OCI-LY7 (cell line): ENCODE results near the gene TNS1. TPM values are rescaled to one million over a fixed set of nuclear protein-coding genes. Genes with fewer than 3 reads are reported as not detected.

ENCODE experiments used
- BruUV-seq: library from RNA; stranded (reverse); fragments of 400-500 nt; replicated peaks from 2 replicates; lab custom pipeline; 2021; lab: Mats Ljungman, UMichigan
- CTCF ChIA-PET: fragments of 300-600 bp; sonication (Branson Sonifier 250); formaldehyde crosslinking; loops from one replicate; lab custom pipeline; 2022; ENCODE audit warnings: antibody characterized with exemption; ENCODE audit not compliant: unreplicated experiment; lab: Charles Lee
- POLR2A ChIA-PET: fragments of 300-600 bp; sonication (Branson Sonifier 250); formaldehyde crosslinking; loops from one replicate; lab custom pipeline; 2022; ENCODE audit warnings: antibody characterized with exemption; lab: Charles Lee
- DNase-seq: peaks from one replicate; pipeline ENCODE4 v3.0.0-alpha.2; 2015; ENCODE audit warnings: low spot score
- H2AFZ ChIP-seq: fragments of 200-600 bp; sonication (generic), shearing (Covaris generic); 2 replicates; pipeline ENCODE4 v1.6.1; 2014; ENCODE audit warnings: mild to moderate bottlenecking, antibody characterized with exemption, low read length, moderate library complexity
- H3K27ac ChIP-seq: fragments of 200-600 bp; sonication (generic); 2 replicates; pipeline ENCODE4 v1.5.1; 2014; ENCODE audit warnings: mixed run types, low read depth, mild to moderate bottlenecking, moderate library complexity, low read length, inconsistent platforms; ENCODE audit not compliant: poor library complexity, severe bottlenecking
- H3K36me3 ChIP-seq: fragments of 200-600 bp; sonication (generic); 2 replicates; pipeline ENCODE4 v1.6.1; 2014; ENCODE audit warnings: mild to moderate bottlenecking, antibody characterized with exemption, low read length, moderate library complexity, mixed read lengths; ENCODE audit not compliant: insufficient read depth
- H3K4me1 ChIP-seq: fragments of 200-600 bp; sonication (generic); 2 replicates; pipeline ENCODE4 v1.5.1; 2014; ENCODE audit warnings: mild to moderate bottlenecking, low read length; ENCODE audit not compliant: insufficient read depth, poor library complexity, severe bottlenecking
- H3K4me2 ChIP-seq: fragments of 200-600 bp; sonication (generic); 2 replicates; pipeline ENCODE4 v1.6.1; 2014; ENCODE audit warnings: mild to moderate bottlenecking, low read length
- H3K4me3 ChIP-seq: fragments of 200-600 bp; sonication (generic); 2 replicates; pipeline ENCODE4 v1.5.1; 2014; ENCODE audit warnings: mild to moderate bottlenecking, low read depth, low read length; ENCODE audit not compliant: poor library complexity, severe bottlenecking
- H3K79me2 ChIP-seq: fragments of 200-600 bp; sonication (generic); 2 replicates; pipeline ENCODE4 v1.6.1; 2016; ENCODE audit warnings: low read depth, mild to moderate bottlenecking, low read length, moderate library complexity, mixed read lengths; ENCODE audit not compliant: insufficient read depth
- H3K9me2 ChIP-seq: fragments of 200-600 bp; sonication (generic); 2 replicates; pipeline ENCODE4 v1.6.1; 2016; ENCODE audit warnings: mild to moderate bottlenecking, low read length, mixed read lengths; ENCODE audit not compliant: insufficient read depth
- H3K9me3 ChIP-seq: fragments of 200-600 bp; sonication (generic); 2 replicates; pipeline ENCODE4 v1.6.1; 2014; ENCODE audit warnings: mild to moderate bottlenecking, mixed run types, low read length, mixed read lengths
- H4K20me1 ChIP-seq: fragments of 200-600 bp; sonication (generic); 2 replicates; pipeline ENCODE4 v1.6.1; 2014; ENCODE audit warnings: mild to moderate bottlenecking, antibody characterized with exemption, low read length, moderate library complexity, mixed read lengths; ENCODE audit not compliant: insufficient read depth
- EZH2phosphoT487 ChIP-seq: fragments of 200-600 bp; sonication (generic); IDR thresholded peaks from 2 replicates; pipeline ENCODE4 v1.6.1; 2018; ENCODE audit warnings: low read depth, borderline replicate concordance, mild to moderate bottlenecking, mixed run types, antibody characterized with exemption, low read length, moderate library complexity, mixed read lengths
- intact Hi-C: fragments of 100-400 bp; cut with micrococcal nuclease; formaldehyde crosslinking; loops from one replicate; pipeline ENCODE4 v1.10.0; 2022; ENCODE audit not compliant: unreplicated experiment
- total RNA-seq, 2 experiments: library from RNA; depleted of rRNA in 1 of 2; stranded (reverse); fragments of >200 nt in 1 of 2; shearing (Covaris generic) in 1 of 2; gene quantifications; 2 replicates each; pipeline ENCODE4 v1.2.3, GENCODE V29; 2014 to 2022
- TF ChIP-seq, protein P1 (sequence below): fragments of 200-600 bp; sonication (generic); conservative IDR thresholded peaks from 2 replicates; pipeline ENCODE4 v1.5.1; 2014; ENCODE audit warnings: mild to moderate bottlenecking, antibody characterized with exemption, low read length, moderate library complexity, mixed read lengths

Gene TNS1
- total RNA-seq, 2 experiments from 2014 or later, result not detected

DNA sequence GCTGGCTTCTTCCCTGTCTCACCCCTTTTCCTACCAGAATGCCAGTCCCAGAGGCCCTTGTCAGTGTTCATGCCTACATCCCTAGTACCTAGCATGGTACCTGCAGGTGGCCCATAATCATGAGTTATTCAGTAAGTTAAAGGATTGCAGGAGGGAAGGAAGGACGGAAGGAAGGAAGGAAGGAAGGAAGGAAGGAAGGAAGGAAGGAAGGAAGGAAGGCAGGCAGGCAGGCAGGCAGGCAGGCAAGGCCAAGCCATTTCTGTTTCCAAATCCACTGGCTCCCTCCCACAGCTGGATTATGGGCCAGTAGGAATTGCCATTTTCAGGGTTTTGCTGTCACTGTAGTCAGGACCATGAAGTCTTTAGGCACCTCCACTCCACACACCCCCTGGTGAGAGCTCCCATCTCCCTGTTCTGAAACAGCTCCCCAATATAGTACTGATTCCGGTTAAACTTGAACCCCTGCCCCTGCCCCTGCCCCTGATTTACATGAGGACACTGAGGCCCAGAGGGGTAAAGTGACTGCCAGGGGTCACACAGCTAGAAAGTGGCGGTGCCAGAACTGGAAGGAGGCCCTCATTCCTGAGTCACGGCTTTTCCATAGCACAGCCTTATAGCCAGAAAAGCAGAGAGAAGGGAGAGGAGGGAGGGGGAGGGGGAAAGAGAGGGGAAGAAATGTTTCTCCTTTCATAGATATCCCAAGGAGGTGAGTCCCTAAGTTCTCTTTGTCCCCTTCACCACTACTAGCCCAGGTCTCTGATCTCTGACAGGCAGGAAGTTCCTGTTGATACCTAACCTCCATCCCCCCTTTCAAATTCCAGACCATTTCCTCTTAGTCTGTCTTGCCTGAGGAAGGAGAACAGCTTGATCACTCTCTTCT lies 12.2 kb upstream of the TNS1 start:
- no peaks in the 10 kb centered on the region for H3K9me3 ChIP-seq
- ChIA-PET CTCF (no interaction called here), POLR2A (no interaction called here)
- no peaks in the 10 kb centered on the region for H3K36me3 ChIP-seq
- no peak overlapping the region for H3K4me3 ChIP-seq
- BruUV-seq, result no TSS peak
- no peaks in the 10 kb centered on the region for H3K9me2 ChIP-seq
- no peaks in the 10 kb centered on the region for H3K79me2 ChIP-seq
- no peaks in the 10 kb centered on the region for H4K20me1 ChIP-seq
- no peak for DNase-seq
- no peak overlapping the region for H3K4me2 ChIP-seq
- H3K4me1 ChIP-seq, result no peaks in the 10 kb centered on the region
- intact Hi-C loops, result no loop called here
- no peak overlapping the region for H3K27ac ChIP-seq
- TF ChIP-seq EZH2phosphoT487, result no peak
- TF ChIP-seq, protein P1, sequence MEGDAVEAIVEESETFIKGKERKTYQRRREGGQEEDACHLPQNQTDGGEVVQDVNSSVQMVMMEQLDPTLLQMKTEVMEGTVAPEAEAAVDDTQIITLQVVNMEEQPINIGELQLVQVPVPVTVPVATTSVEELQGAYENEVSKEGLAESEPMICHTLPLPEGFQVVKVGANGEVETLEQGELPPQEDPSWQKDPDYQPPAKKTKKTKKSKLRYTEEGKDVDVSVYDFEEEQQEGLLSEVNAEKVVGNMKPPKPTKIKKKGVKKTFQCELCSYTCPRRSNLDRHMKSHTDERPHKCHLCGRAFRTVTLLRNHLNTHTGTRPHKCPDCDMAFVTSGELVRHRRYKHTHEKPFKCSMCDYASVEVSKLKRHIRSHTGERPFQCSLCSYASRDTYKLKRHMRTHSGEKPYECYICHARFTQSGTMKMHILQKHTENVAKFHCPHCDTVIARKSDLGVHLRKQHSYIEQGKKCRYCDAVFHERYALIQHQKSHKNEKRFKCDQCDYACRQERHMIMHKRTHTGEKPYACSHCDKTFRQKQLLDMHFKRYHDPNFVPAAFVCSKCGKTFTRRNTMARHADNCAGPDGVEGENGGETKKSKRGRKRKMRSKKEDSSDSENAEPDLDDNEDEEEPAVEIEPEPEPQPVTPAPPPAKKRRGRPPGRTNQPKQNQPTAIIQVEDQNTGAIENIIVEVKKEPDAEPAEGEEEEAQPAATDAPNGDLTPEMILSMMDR, result no peak
- H2AFZ ChIP-seq, result no peak overlapping the region

DNA sequence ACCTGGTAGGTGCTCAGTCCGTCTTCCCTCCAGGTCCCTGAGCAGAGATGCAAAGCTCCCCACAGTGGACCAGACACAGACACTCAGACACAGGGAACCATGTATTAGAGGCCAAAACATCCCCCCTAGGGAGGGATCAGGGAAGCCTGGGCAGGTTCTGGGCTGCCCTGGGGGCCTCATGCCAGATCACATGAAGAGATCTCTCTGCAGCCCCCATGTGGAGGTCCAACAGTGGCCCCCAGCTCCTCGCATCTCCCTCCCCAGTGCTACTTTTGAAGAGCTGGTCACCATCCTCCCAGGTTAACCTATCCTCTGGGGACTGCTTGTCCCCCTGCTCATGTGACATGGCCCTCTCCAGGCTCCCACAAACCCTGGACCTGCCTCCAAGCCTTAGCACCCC lies 10.5 kb upstream of the TNS1 start:
- Histone ChIP-seq H3K9me3 (no peaks in the 10 kb centered on the region), H3K79me2 (no peaks in the 10 kb centered on the region), H3K4me2 (no peak overlapping the region), H3K36me3 (no peaks in the 10 kb centered on the region), H3K4me3 (no peak overlapping the region), H3K4me1 (no peaks in the 10 kb centered on the region), H3K9me2 (no peaks in the 10 kb centered on the region), H2AFZ (no peak overlapping the region), H3K27ac (no peak overlapping the region), H4K20me1 (no peaks in the 10 kb centered on the region)
- TF ChIP-seq, protein P1, result no peak
- no peak for TF ChIP-seq EZH2phosphoT487
- no peak for DNase-seq
- CTCF ChIA-PET, result no interaction called here
- no TSS peak for BruUV-seq
- intact Hi-C loops, result no loop called here
- POLR2A ChIA-PET, result no interaction called here

DNA sequence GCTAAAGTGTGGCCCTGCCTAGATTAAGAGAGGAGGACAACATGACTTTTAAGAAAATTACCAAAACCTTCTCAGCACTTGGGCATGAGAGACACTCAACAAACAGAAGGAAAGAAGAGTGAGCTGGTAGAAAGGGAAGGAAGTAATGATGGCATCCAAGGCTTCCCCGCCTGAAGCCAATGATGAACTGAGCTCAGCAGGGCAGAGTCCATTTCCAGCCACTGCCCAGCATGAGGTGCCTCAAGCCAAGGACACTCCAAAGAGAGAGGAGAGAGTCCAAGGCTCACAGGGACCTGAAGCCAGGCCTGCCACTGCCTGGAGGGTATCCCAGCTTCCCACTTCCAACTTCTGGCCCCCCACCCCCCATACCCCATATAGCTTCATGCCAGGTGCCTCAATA lies 9.5 kb upstream of the TNS1 start:
- DNase-seq, result no peak
- Histone ChIP-seq H3K36me3 (no peaks in the 10 kb centered on the region), H3K4me1 (no peaks in the 10 kb centered on the region), H3K9me3 (no peaks in the 10 kb centered on the region), H3K9me2 (no peaks in the 10 kb centered on the region), H3K79me2 (no peaks in the 10 kb centered on the region), H3K27ac (no peak overlapping the region), H3K4me3 (no peak overlapping the region), H4K20me1 (no peaks in the 10 kb centered on the region), H2AFZ (no peak overlapping the region), H3K4me2 (no peak overlapping the region)
- intact Hi-C loops, result no loop called here
- BruUV-seq, result no TSS peak
- ChIA-PET CTCF (interaction anchor here (0.6 kb wide), 1 partner anchor 11 kb away, joined by 3 read pairs; no protein-coding TSS in a partner anchor), POLR2A (no interaction called here)
- TF ChIP-seq, protein P1, result no peak
- no peak for TF ChIP-seq EZH2phosphoT487
